ENCODE measurements around the gene SUPT5H. TPM values are rescaled to one million over a fixed set of nuclear protein-coding genes. Genes with fewer than 3 reads are reported as not detected.

Gene SUPT5H
- total RNA-seq, 3 donors from 2014 or later: 74.3 to 115 (median 103) TPM

DNA sequence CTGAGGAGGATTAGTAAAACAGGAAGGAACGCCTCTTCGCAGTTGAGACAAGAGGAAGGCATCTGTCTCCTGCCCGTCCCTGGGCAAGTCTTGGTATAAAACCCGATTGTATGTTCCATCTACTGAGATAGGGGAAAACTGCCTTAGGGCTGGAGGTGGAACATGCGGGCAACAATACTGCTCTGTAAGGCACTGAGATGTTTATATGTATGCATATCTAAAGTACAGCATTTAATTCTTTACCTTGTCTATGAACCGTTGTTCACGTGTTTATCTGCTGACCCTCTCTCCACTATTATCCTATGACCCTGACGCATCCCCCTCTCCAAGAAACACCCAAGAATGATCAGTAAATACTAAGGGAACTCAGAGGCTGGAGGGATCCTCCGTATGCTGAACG, 34.5 kb downstream of the SUPT5H start:
- TF ChIP-seq CTCF (IDR thresholded peaks at IDR 0.05): no peak
- no peak for TF ChIP-seq POLR2AphosphoS5 (IDR thresholded peaks at IDR 0.05)
- TF ChIP-seq POLR2A (IDR thresholded peaks at IDR 0.05): no peak
- Histone ChIP-seq H3K27me3 (no peaks in the 10 kb centered on the region), H3K4me1 (peaks cover 4 to 8% of the 10 kb centered on the region in 2 donors), H3K36me3 (no peaks in the 10 kb centered on the region), H3K27ac (peak overlapping the region; percentile 86 to 88), H3K4me3 (peak overlapping the region; percentile 63 to 96 (median 92)), H3K9me3 (no peaks in the 10 kb centered on the region)
- intact Hi-C loops (cut with DNase I; ENCODE audit: low total_unique reads): loop anchor here (1.0 kb wide), 1 partner anchor 27 kb away; no protein-coding TSS in a partner anchor
- no peak for DNase-seq (ENCODE audit: low spot score in 2 of 2)

DNA sequence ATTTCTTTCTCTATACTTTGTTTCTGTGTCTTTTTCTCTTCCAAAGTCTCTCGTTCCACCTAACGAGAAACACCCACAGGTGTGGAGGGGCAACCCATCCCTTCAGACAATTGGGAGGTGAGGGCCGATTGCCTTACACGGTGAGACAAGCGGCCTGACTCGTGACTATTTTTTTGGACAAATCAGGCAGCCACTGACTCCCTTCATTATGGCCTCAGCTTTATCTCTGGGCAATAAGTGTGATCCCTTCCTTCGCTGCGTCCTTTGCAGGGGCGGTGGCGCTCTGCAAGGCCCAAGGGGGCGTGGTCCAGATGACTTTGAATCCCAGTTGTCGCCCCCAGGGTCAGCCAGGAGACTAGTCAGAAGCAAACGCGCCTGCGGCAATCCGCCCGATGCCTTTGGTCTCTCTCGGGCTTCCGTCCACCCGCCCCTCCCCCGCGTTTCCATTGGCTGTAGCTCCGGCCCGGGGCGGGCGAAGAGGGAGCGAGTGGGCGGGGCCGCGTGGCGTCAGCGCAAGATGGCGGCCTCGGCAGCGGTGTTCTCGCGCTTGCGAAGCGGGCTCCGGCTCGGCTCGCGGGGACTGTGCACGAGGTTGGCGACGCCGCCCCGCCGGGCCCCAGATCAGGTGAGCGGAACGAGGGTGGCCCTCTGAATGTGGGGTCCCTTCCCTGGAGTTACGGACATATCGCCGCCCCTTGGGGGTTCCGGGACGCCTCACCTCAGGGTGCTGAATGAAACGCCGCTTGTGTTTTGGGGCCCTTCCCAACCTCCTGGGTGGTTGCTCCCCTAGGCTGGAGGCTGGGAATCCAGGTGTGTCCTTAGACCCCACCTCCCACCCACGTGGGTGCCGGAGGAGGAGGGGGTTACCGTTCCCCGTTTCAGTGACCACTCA, 35.2 kb downstream of the SUPT5H start, which contains the start of gene TIMM50:
Gene TIMM50 (plus strand): TSS at position 502 of the 892 bp plus-strand sequence. CDS start 16 bp downstream, at position 518.
- H3K4me1 ChIP-seq: peaks cover 4 to 8% of the 10 kb centered on the region in 2 donors
- TF ChIP-seq POLR2AphosphoS5 (IDR thresholded peaks at IDR 0.05) (peak; percentile 72 to 90 (median 81)), POLR2A (IDR thresholded peaks at IDR 0.05) (peak; percentile 24), CTCF (IDR thresholded peaks at IDR 0.05) (peak in 1 of 3 donors; percentile 11)
- intact Hi-C loops (cut with DNase I; ENCODE audit: low total_unique reads): loop anchor here (1.0 kb wide), 1 partner anchor 27 kb away; no protein-coding TSS in a partner anchor
- no peaks in the 10 kb centered on the region for H3K9me3 ChIP-seq
- H3K4me3 ChIP-seq: peak within 1 kb of the TSS; percentile 63 to 96 (median 92)
- peak within 1 kb of the TSS; percentile 86 to 88 for H3K27ac ChIP-seq
- H3K36me3 ChIP-seq: no peaks in the 10 kb centered on the region
- no peaks in the 10 kb centered on the region for H3K27me3 ChIP-seq
- peak; percentile 94 to 98 for DNase-seq (ENCODE audit: low spot score in 2 of 2)

DNA sequence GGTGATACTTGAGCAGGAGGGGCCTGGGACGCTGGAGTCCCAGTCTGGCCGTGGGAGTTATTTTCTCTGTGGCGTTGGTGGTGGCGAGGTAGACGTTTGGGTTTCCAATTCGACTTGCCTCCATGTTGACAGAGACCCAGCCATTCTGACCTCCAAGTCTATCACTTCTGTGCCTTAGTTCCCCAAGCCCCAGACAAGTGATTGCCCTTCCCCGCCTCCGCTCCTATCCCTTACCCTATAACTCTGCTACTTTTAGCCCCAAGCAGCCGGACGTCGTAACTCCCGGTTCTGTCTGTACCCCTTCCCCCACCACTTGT, 35.8 kb downstream of the SUPT5H start:
- H3K27ac ChIP-seq: peak overlapping the region; percentile 86 to 88
- peaks cover 4 to 8% of the 10 kb centered on the region in 2 donors for H3K4me1 ChIP-seq
- intact Hi-C loops (cut with DNase I; ENCODE audit: low total_unique reads): no loop called here

GRCh38 chr19:39481676-39482075, 36.3 kb downstream of the SUPT5H start:
- no peaks in the 10 kb centered on the region for H3K27me3 ChIP-seq
- H3K4me1 ChIP-seq: peaks cover 4 to 8% of the 10 kb centered on the region in 2 donors
- H3K9me3 ChIP-seq: no peaks in the 10 kb centered on the region
- DNase-seq (ENCODE audit: low spot score in 2 of 2): no peak
- no peak for TF ChIP-seq POLR2A (IDR thresholded peaks at IDR 0.05)
- no peak for TF ChIP-seq CTCF (IDR thresholded peaks at IDR 0.05)
- TF ChIP-seq POLR2AphosphoS5 (IDR thresholded peaks at IDR 0.05): no peak
- H3K27ac ChIP-seq: no peak overlapping the region
- peak overlapping the region; percentile 63 to 96 (median 92) for H3K4me3 ChIP-seq
- H3K36me3 ChIP-seq: no peaks in the 10 kb centered on the region
- intact Hi-C loops (cut with DNase I; ENCODE audit: low total_unique reads): no loop called here

More for the DNA sequence above, 35.8 kb downstream of the SUPT5H start:
- H3K27me3 ChIP-seq: no peaks in the 10 kb centered on the region
- H3K4me3 ChIP-seq: peak overlapping the region; percentile 63 to 96 (median 92)
- no peaks in the 10 kb centered on the region for H3K36me3 ChIP-seq
- no peak for DNase-seq (ENCODE audit: low spot score in 2 of 2)
- no peaks in the 10 kb centered on the region for H3K9me3 ChIP-seq
- TF ChIP-seq POLR2A (IDR thresholded peaks at IDR 0.05) (no peak), CTCF (IDR thresholded peaks at IDR 0.05) (no peak), POLR2AphosphoS5 (IDR thresholded peaks at IDR 0.05) (no peak)

GRCh38 chr19:39483141-39483540, 37.8 kb downstream of the SUPT5H start:
- no peak for TF ChIP-seq POLR2A (IDR thresholded peaks at IDR 0.05)
- TF ChIP-seq CTCF (IDR thresholded peaks at IDR 0.05): no peak
- TF ChIP-seq POLR2AphosphoS5 (IDR thresholded peaks at IDR 0.05): no peak
- Histone ChIP-seq H3K9me3 (no peaks in the 10 kb centered on the region), H3K4me1 (peaks cover 4 to 8% of the 10 kb centered on the region in 2 donors), H3K27ac (no peak overlapping the region), H3K36me3 (peaks cover 2% of the 10 kb centered on the region), H3K27me3 (no peaks in the 10 kb centered on the region), H3K4me3 (no peak overlapping the region)
- no peak for DNase-seq (ENCODE audit: low spot score in 2 of 2)
- intact Hi-C loops (cut with DNase I; ENCODE audit: low total_unique reads): no loop called here

All from breast epithelium (tissue), 4 donors.